Loucy (cell line): ENCODE results near the gene KCNJ13.

ENCODE experiments used
- H2AFZ ChIP-seq: fragments of 200-600 bp; sonication (generic); 2 replicates; pipeline ENCODE4 v1.6.0; 2016; ENCODE audit warnings: antibody characterized with exemption, mild to moderate bottlenecking, low read length, moderate library complexity
- H3F3A ChIP-seq: fragments of 200-600 bp; 2 replicates; pipeline ENCODE4 v1.6.0; 2016; ENCODE audit warnings: antibody characterized with exemption, low read depth, mild to moderate bottlenecking
- H3K27me3 ChIP-seq: fragments of 200-600 bp; sonication (generic); 2 replicates; pipeline ENCODE4 v1.6.1; 2014; ENCODE audit warnings: low read length, mild to moderate bottlenecking; ENCODE audit not compliant: insufficient read depth, poor library complexity, severe bottlenecking
- H3K36me3 ChIP-seq: fragments of 200-600 bp; sonication (generic); 2 replicates; pipeline ENCODE4 v1.6.1; 2016; ENCODE audit warnings: low read length; ENCODE audit not compliant: insufficient read depth
- H3K4me1 ChIP-seq: fragments of 200-600 bp; sonication (generic); 2 replicates; pipeline ENCODE4 v1.5.1; 2014; ENCODE audit warnings: low read length, mild to moderate bottlenecking; ENCODE audit not compliant: insufficient read depth, poor library complexity, severe bottlenecking
- H3K4me2 ChIP-seq: fragments of 200-600 bp; sonication (generic); 2 replicates; pipeline ENCODE4 v1.6.0; 2014; ENCODE audit warnings: antibody characterized with exemption, low read length, low read depth, mild to moderate bottlenecking; ENCODE audit not compliant: poor library complexity, severe bottlenecking
- H3K4me3 ChIP-seq: fragments of 200-600 bp; sonication (generic); 2 replicates; pipeline ENCODE4 v1.5.1; 2014; ENCODE audit warnings: low read length, mild to moderate bottlenecking, mixed read lengths; ENCODE audit not compliant: poor library complexity, severe bottlenecking
- H3K79me2 ChIP-seq: fragments of 200-600 bp; sonication (generic); 2 replicates; pipeline ENCODE4 v1.6.1; 2014; ENCODE audit warnings: low read length; ENCODE audit not compliant: insufficient read depth
- H3K9ac ChIP-seq: fragments of 200-600 bp; sonication (generic); 2 replicates; pipeline ENCODE4 v1.6.0; 2014; ENCODE audit warnings: mild to moderate bottlenecking, low read depth, low read length, moderate library complexity; ENCODE audit not compliant: poor library complexity, severe bottlenecking
- H3K9me2 ChIP-seq: fragments of 200-600 bp; sonication (generic); replicated peaks from 2 replicates; pipeline ENCODE4 v1.6.1; 2016; ENCODE audit warnings: low read depth, low read length, mixed read lengths
- H3K9me3 ChIP-seq: fragments of 200-600 bp; sonication (generic); 2 replicates; pipeline ENCODE4 v1.6.1; 2014; ENCODE audit warnings: mild to moderate bottlenecking, antibody characterized with exemption, low read length, low read depth; ENCODE audit not compliant: insufficient read depth
- H4K20me1 ChIP-seq: fragments of 200-600 bp; sonication (generic); 2 replicates; pipeline ENCODE4 v1.6.0; 2014; ENCODE audit warnings: antibody characterized with exemption, low read length, mild to moderate bottlenecking; ENCODE audit not compliant: insufficient read depth, poor library complexity, severe bottlenecking
- CTCF ChIP-seq: fragments of 200-600 bp; sonication (generic); conservative IDR thresholded peaks from 2 replicates; pipeline ENCODE4 v1.5.1; 2014; ENCODE audit warnings: mild to moderate bottlenecking, antibody characterized with exemption, low read length
- EZH2phosphoT487 ChIP-seq: fragments of 200-600 bp; IDR thresholded peaks from 2 replicates; pipeline ENCODE4 v1.6.1; 2018; ENCODE audit warnings: antibody characterized with exemption, mild to moderate bottlenecking, moderate library complexity, borderline replicate concordance

Gene KCNJ13

GRCh38 chr2:232781765-232782164 is 5.4 kb upstream of the KCNJ13 start:
- Histone ChIP-seq H3K27me3 (no peaks in the 10 kb centered on the region), H3K79me2 (no peaks in the 10 kb centered on the region), H3K4me2 (peak overlapping the region; percentile 57), H2AFZ (no peak overlapping the region), H3K36me3 (no peaks in the 10 kb centered on the region), H4K20me1 (no peaks in the 10 kb centered on the region), H3F3A (peaks cover 3% of the 10 kb centered on the region; the same call in 1 of the 2 replicates), H3K4me1 (peaks cover 6% of the 10 kb centered on the region), H3K9me3 (no peaks in the 10 kb centered on the region), H3K4me3 (no peak overlapping the region), H3K9me2 (no peaks in the 10 kb centered on the region), H3K9ac (no peak overlapping the region)
- no peak for TF ChIP-seq CTCF
- no peak for TF ChIP-seq EZH2phosphoT487

DNA sequence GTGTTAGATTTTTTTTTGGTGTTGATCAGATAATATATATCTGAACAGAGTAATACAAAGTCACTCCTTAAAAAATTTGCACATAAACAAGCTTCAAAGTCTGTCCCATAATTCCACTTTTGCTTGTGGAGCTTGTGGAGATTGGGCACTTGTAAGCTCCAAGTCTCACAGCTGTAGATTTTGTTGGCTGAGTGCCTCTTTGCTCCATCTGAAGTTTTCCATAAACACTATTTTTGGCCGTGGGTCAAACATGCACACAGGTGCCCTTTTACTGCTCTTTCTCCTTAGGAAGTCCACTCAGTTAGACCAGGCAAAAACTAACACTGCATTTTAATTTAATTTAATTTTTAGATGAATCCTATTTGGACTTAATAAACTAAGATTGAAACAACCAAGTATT is 3.6 kb upstream of the KCNJ13 start:
- Histone ChIP-seq H3K4me1 (peaks cover 11% of the 10 kb centered on the region), H3K27me3 (no peaks in the 10 kb centered on the region), H2AFZ (no peak overlapping the region), H3K4me2 (no peak overlapping the region), H3K36me3 (no peaks in the 10 kb centered on the region), H4K20me1 (no peaks in the 10 kb centered on the region), H3K9me2 (no peaks in the 10 kb centered on the region), H3K9me3 (no peaks in the 10 kb centered on the region), H3K79me2 (no peaks in the 10 kb centered on the region), H3K4me3 (no peak overlapping the region), H3K9ac (no peak overlapping the region), H3F3A (peaks cover 3% of the 10 kb centered on the region; the same call in 1 of the 2 replicates)
- TF ChIP-seq EZH2phosphoT487 (no peak), CTCF (no peak)

- H3K36me3 ChIP-seq, result no peaks in the 10 kb centered on the region
- no peaks in the 10 kb centered on the region for H4K20me1 ChIP-seq
- H3K9me2 ChIP-seq, result no peaks in the 10 kb centered on the region
- H3K9ac ChIP-seq, result no peak overlapping the region
- H3K4me1 ChIP-seq, result peaks cover 11% of the 10 kb centered on the region
- H2AFZ ChIP-seq, result no peak overlapping the region
- H3K4me2 ChIP-seq, result no peak overlapping the region
- no peaks in the 10 kb centered on the region for H3K79me2 ChIP-seq
- TF ChIP-seq CTCF, result no peak
- no peak for TF ChIP-seq EZH2phosphoT487
- H3F3A ChIP-seq, result peaks cover 3% of the 10 kb centered on the region; the same call in 1 of the 2 replicates
- H3K4me3 ChIP-seq, result no peak overlapping the region
- no peaks in the 10 kb centered on the region for H3K9me3 ChIP-seq
- H3K27me3 ChIP-seq, result no peaks in the 10 kb centered on the region
These were observed 3.1 kb upstream of the KCNJ13 start for GRCh38 chr2:232779465-232779864.
